Neuronal stem cell (in vitro differentiated cells): ENCODE results near the gene DDX3X.

ENCODE experiments used
- DNase-seq: peaks from one replicate; pipeline ENCODE4 v3.0.0-alpha.2; 2013; ENCODE audit warnings: low spot score
- H2AFZ ChIP-seq: one replicate; pipeline ENCODE4 v1.6.1; 2013; ENCODE audit warnings: mild to moderate bottlenecking, low read length, inconsistent platforms
- H2AK5ac ChIP-seq: 2 replicates; pipeline ENCODE4 v1.6.1; 2013; ENCODE audit warnings: low read depth, mild to moderate bottlenecking, inconsistent platforms, low read length, moderate library complexity, mixed read lengths
- H2BK120ac ChIP-seq: 2 replicates; pipeline ENCODE4 v1.6.1; 2013; ENCODE audit warnings: low read depth, mild to moderate bottlenecking, inconsistent platforms, low read length, moderate library complexity, mixed read lengths
- H2BK12ac ChIP-seq: one replicate; pipeline ENCODE4 v1.6.1; 2013; ENCODE audit warnings: low read length, inconsistent platforms
- H2BK15ac ChIP-seq: 2 replicates; pipeline ENCODE4 v1.6.1; 2013; ENCODE audit warnings: mild to moderate bottlenecking, low read length, inconsistent platforms, mixed read lengths
- H2BK5ac ChIP-seq: one replicate; pipeline ENCODE4 v1.6.1; 2013; ENCODE audit warnings: inconsistent platforms, mild to moderate bottlenecking, low read length, moderate library complexity
- H3K14ac ChIP-seq: one replicate; pipeline ENCODE4 v1.6.1; 2013; ENCODE audit warnings: low read length, inconsistent platforms
- H3K18ac ChIP-seq: 2 replicates; pipeline ENCODE4 v1.6.1; 2013; ENCODE audit warnings: low read length, inconsistent platforms
- H3K23ac ChIP-seq: 2 replicates; pipeline ENCODE4 v1.6.1; 2013; ENCODE audit warnings: low read depth, mild to moderate bottlenecking, mixed read lengths, low read length, inconsistent platforms; ENCODE audit not compliant: poor library complexity
- H3K27ac ChIP-seq: replicated peaks from 3 replicates; pipeline ENCODE4 v1.5.1; 2013; ENCODE audit warnings: low read length, inconsistent platforms
- H3K27me3 ChIP-seq, 3 experiments: 2 replicates each; pipeline ENCODE4 v1.6.1; 2013; ENCODE audit warnings: low read length in 3 of 3, mild to moderate bottlenecking in 2 of 3, inconsistent platforms in 1 of 3, low read depth in 1 of 3, mixed read lengths in 1 of 3, moderate library complexity in 1 of 3; ENCODE audit not compliant: control insufficient read depth in 3 of 3, insufficient read depth in 3 of 3
- H3K36me3 ChIP-seq, 2 donors: replicated peaks in 1 of 2; 2 replicates each; pipeline ENCODE4 v1.6.1; 2013; ENCODE audit warnings: low read length in 2 of 2; ENCODE audit not compliant: control insufficient read depth in 2 of 2, insufficient read depth in 2 of 2
- H3K4ac ChIP-seq: 2 replicates; pipeline ENCODE4 v1.6.1; 2013; ENCODE audit warnings: inconsistent platforms, mild to moderate bottlenecking, low read length, moderate library complexity
- H3K4me1 ChIP-seq, 2 donors: 1 replicate in 1 of 2; 2 replicates in 1 of 2; pipeline ENCODE4 v1.6.1; 2013; ENCODE audit warnings: low read length in 2 of 2, low read depth in 1 of 2; ENCODE audit not compliant: control insufficient read depth in 2 of 2, insufficient read depth in 1 of 2
- H3K4me2 ChIP-seq: one replicate; pipeline ENCODE4 v1.6.1; 2013; ENCODE audit warnings: mild to moderate bottlenecking, low read length, inconsistent platforms; ENCODE audit not compliant: insufficient read depth, poor library complexity, severe bottlenecking
- H3K4me3 ChIP-seq, 2 donors: 2 replicates each; pipeline ENCODE4 v1.5.1; 2013; ENCODE audit warnings: low read length in 2 of 2, mild to moderate bottlenecking in 2 of 2, inconsistent platforms in 1 of 2, moderate library complexity in 1 of 2
- H3K79me1 ChIP-seq: one replicate; pipeline ENCODE4 v1.6.1; 2013; ENCODE audit warnings: low read depth, mild to moderate bottlenecking, inconsistent platforms, low read length, moderate library complexity
- H3K9ac ChIP-seq: one replicate; pipeline ENCODE4 v1.6.1; 2013; ENCODE audit warnings: mild to moderate bottlenecking, low read depth, low read length, inconsistent platforms; ENCODE audit not compliant: poor library complexity
- H3K9me3 ChIP-seq, 2 donors: replicated peaks in 1 of 2; 2 replicates each; pipeline versions ENCODE3 to v1.6.1; 2013; ENCODE audit warnings: low read length in 2 of 2, mild to moderate bottlenecking in 2 of 2, inconsistent platforms in 1 of 2, low read depth in 1 of 2, mixed read lengths in 1 of 2, moderate library complexity in 1 of 2; ENCODE audit not compliant: control insufficient read depth in 2 of 2, insufficient read depth in 1 of 2
- H4K8ac ChIP-seq: one replicate; pipeline ENCODE4 v1.6.1; 2013; ENCODE audit warnings: low read depth, mild to moderate bottlenecking, inconsistent platforms, low read length, moderate library complexity
- H4K91ac ChIP-seq: one replicate; pipeline ENCODE4 v1.6.1; 2013; ENCODE audit warnings: low read length, low read depth, mild to moderate bottlenecking, inconsistent platforms; ENCODE audit not compliant: poor library complexity
- WGBS, 2 donors: extraction: QIAGEN DNeasy Blood & Tissue Kit; methylation state at CpG; one replicate each; pipeline ENCODE4 v1.1.7; 2013; ENCODE audit warnings: missing lambda C conversion rate in 2 of 2, mixed read lengths in 1 of 2; ENCODE audit not compliant: insufficient read length in 2 of 2, insufficient replicate concordance in 1 of 2; ENCODE audit errors: extremely low coverage in 2 of 2; 5-methylcytosine and 5-hydroxymethylcytosine counted together

The DDX3X gene

GRCh38 chrX:41384051-41384705 lies 50.2 kb downstream of the DDX3X start:
- Histone ChIP-seq H3K9ac (no peak overlapping the region), H3K79me1 (no peaks in the 10 kb centered on the region), H2BK120ac (no peak overlapping the region), H2AK5ac (no peak overlapping the region), H3K4me3 (no peak overlapping the region), H3K27me3 (no peaks in the 10 kb centered on the region), H3K9me3 (no peaks in the 10 kb centered on the region), H3K4me1 (no peaks in the 10 kb centered on the region), H3K14ac (no peak overlapping the region), H3K23ac (no peak overlapping the region), H3K36me3 (no peaks in the 10 kb centered on the region), H2BK12ac (no peak overlapping the region), H2BK5ac (no peak overlapping the region), H3K18ac (no peak overlapping the region), H2AFZ (no peak overlapping the region), H3K4me2 (no peak overlapping the region), H3K4ac (no peak overlapping the region), H2BK15ac (no peak overlapping the region), H4K8ac (no peak overlapping the region), H3K27ac (no peak overlapping the region), H4K91ac (no peak overlapping the region)
- DNase-seq = no peak
- no CpG with 5 or more reads among the region's 10 CpGs for WGBS, 2 donors

GRCh38 chrX:41386222-41386990 lies 52.4 kb downstream of the DDX3X start:
- Histone ChIP-seq H3K27me3 (no peaks in the 10 kb centered on the region), H2BK120ac (no peak overlapping the region), H2AK5ac (no peak overlapping the region), H3K9me3 (no peaks in the 10 kb centered on the region), H3K9ac (no peak overlapping the region), H3K4me2 (no peak overlapping the region), H3K14ac (no peak overlapping the region), H2AFZ (no peak overlapping the region), H3K79me1 (no peaks in the 10 kb centered on the region), H2BK12ac (no peak overlapping the region), H3K4me1 (no peaks in the 10 kb centered on the region), H3K27ac (no peak overlapping the region), H4K91ac (no peak overlapping the region), H3K4ac (no peak overlapping the region), H2BK5ac (no peak overlapping the region), H3K36me3 (no peaks in the 10 kb centered on the region), H3K23ac (no peak overlapping the region), H2BK15ac (no peak overlapping the region), H3K4me3 (no peak overlapping the region), H3K18ac (no peak overlapping the region), H4K8ac (no peak overlapping the region)
- no peak for DNase-seq
- no CpG with 5 or more reads among the region's 8 CpGs for WGBS, 2 donors

GRCh38 chrX:41388543-41388942 lies 54.6 kb downstream of the DDX3X start:
- Histone ChIP-seq H2BK15ac (no peak overlapping the region), H3K27ac (no peak overlapping the region), H2BK5ac (no peak overlapping the region), H3K4me3 (no peak overlapping the region), H3K4ac (no peak overlapping the region), H3K36me3 (no peaks in the 10 kb centered on the region), H3K18ac (no peak overlapping the region), H3K9ac (no peak overlapping the region), H3K23ac (no peak overlapping the region), H2AK5ac (no peak overlapping the region), H3K4me1 (no peaks in the 10 kb centered on the region), H2BK120ac (no peak overlapping the region), H2AFZ (no peak overlapping the region), H4K8ac (no peak overlapping the region), H3K79me1 (no peaks in the 10 kb centered on the region), H2BK12ac (no peak overlapping the region), H3K27me3 (no peaks in the 10 kb centered on the region), H3K14ac (no peak overlapping the region), H3K4me2 (no peak overlapping the region), H4K91ac (no peak overlapping the region), H3K9me3 (no peaks in the 10 kb centered on the region)
- DNase-seq = no peak
- no CpG with 5 or more reads among the region's 8 CpGs for WGBS, 2 donors

GRCh38 chrX:41389311-41389888 lies 55.4 kb downstream of the DDX3X start:
- H2BK120ac ChIP-seq = no peak overlapping the region
- no peak overlapping the region for H2BK5ac ChIP-seq
- no peaks in the 10 kb centered on the region for H3K9me3 ChIP-seq
- no peaks in the 10 kb centered on the region for H3K36me3 ChIP-seq
- H2BK15ac ChIP-seq = no peak overlapping the region
- H3K4me1 ChIP-seq = no peaks in the 10 kb centered on the region
- H4K91ac ChIP-seq = no peak overlapping the region
- no peak overlapping the region for H3K18ac ChIP-seq
- no peak for DNase-seq
- H3K4ac ChIP-seq = no peak overlapping the region
- WGBS, 2 donors = no CpG with 5 or more reads among the region's 6 CpGs
- H2BK12ac ChIP-seq = no peak overlapping the region
- no peak overlapping the region for H3K4me3 ChIP-seq
- no peak overlapping the region for H2AK5ac ChIP-seq
- H3K23ac ChIP-seq = no peak overlapping the region
- no peak overlapping the region for H3K14ac ChIP-seq
- no peak overlapping the region for H3K27ac ChIP-seq
- H3K27me3 ChIP-seq = no peaks in the 10 kb centered on the region
- H3K9ac ChIP-seq = no peak overlapping the region
- no peak overlapping the region for H2AFZ ChIP-seq
- no peaks in the 10 kb centered on the region for H3K79me1 ChIP-seq
- no peak overlapping the region for H4K8ac ChIP-seq
- no peak overlapping the region for H3K4me2 ChIP-seq
